ENCODE results near the gene GPR171. TPM values are rescaled to one million over a fixed set of nuclear protein-coding genes. Genes with fewer than 3 reads are reported as not detected.

Gene GPR171
- total RNA-seq, 2 experiments from 2014 or later = not detected

- no peak overlapping the region for H2AFZ ChIP-seq (ENCODE audit: low read length)
- H4K20me1 ChIP-seq (ENCODE audit: insufficient read depth, low read length) = no peaks in the 10 kb centered on the region
- H3K9me3 ChIP-seq (ENCODE audit: low read length) = no peaks in the 10 kb centered on the region
- H3K4me3 ChIP-seq (ENCODE audit: low read depth, low read length, poor library complexity, severe bottlenecking) = no peak overlapping the region
- POLR2A ChIA-PET = interaction anchor here (0.6 to 1.0 kb wide), 4 partner anchors 13 to 1314 kb away, joined by 3 to 6 read pairs (median 4); partner anchors contain the start of gene P2RY14
- no peaks in the 10 kb centered on the region for H3K79me2 ChIP-seq (ENCODE audit: insufficient read depth, low read depth, low read length)
- TF ChIP-seq CTCF (conservative IDR thresholded peaks at IDR 0.05; ENCODE audit: low read length) (peak; percentile 50; the same call in 1 of the 2 replicates), EZH2phosphoT487 (IDR thresholded peaks at IDR 0.05; ENCODE audit: borderline replicate concordance, low read depth, low read length) (no peak)
- DNase-seq (ENCODE audit: low spot score) = peak; percentile 7
- H3K36me3 ChIP-seq (ENCODE audit: insufficient read depth, low read length) = no peaks in the 10 kb centered on the region
- intact Hi-C loops (cut with micrococcal nuclease; ENCODE audit: unreplicated experiment) = no loop called here
- H3K4me1 ChIP-seq (ENCODE audit: insufficient read depth, low read length, poor library complexity, severe bottlenecking) = no peaks in the 10 kb centered on the region
- CTCF ChIA-PET (ENCODE audit: unreplicated experiment) = no interaction called here
- peak overlapping the region; percentile 24; the same call in 1 of the 2 replicates for H3K4me2 ChIP-seq (ENCODE audit: low read length)
- H3K27ac ChIP-seq (ENCODE audit: low read depth, low read length, poor library complexity, severe bottlenecking) = no peak overlapping the region
- BruUV-seq (replicated peaks) = no TSS peak
- H3K9me2 ChIP-seq (ENCODE audit: insufficient read depth, low read length) = no peaks in the 10 kb centered on the region
These were observed 7.8 kb upstream of the GPR171 start for GRCh38 chr3:151210676-151211381.

DNA sequence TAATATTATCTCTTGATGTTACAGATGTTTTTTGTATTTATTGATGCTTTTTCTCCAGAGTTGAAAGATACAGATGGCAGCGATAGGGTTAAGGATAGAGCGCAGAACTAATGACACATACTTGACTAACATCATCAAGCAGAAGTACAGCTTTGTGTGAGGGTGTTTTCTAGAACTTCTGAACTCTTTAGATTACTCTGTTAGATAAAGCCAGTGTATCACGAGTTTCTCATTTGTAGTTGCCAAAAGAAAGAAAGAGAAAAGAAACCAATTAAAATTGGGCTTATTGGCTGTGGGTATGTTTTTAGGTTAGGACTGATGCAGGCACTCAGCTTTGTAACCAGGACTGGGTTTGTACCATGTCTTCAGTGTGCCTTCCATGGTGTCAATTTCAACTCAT, 6.6 kb upstream of the GPR171 start:
- Histone ChIP-seq H3K27ac (ENCODE audit: low read depth, low read length, poor library complexity, severe bottlenecking) (no peak overlapping the region), H3K4me2 (ENCODE audit: low read length) (no peak overlapping the region), H4K20me1 (ENCODE audit: insufficient read depth, low read length) (no peaks in the 10 kb centered on the region), H3K36me3 (ENCODE audit: insufficient read depth, low read length) (no peaks in the 10 kb centered on the region), H2AFZ (ENCODE audit: low read length) (no peak overlapping the region), H3K9me2 (ENCODE audit: insufficient read depth, low read length) (no peaks in the 10 kb centered on the region), H3K79me2 (ENCODE audit: insufficient read depth, low read depth, low read length) (no peaks in the 10 kb centered on the region), H3K4me1 (ENCODE audit: insufficient read depth, low read length, poor library complexity, severe bottlenecking) (no peaks in the 10 kb centered on the region), H3K9me3 (ENCODE audit: low read length) (no peaks in the 10 kb centered on the region), H3K4me3 (ENCODE audit: low read depth, low read length, poor library complexity, severe bottlenecking) (no peak overlapping the region)
- DNase-seq (ENCODE audit: low spot score) = no peak
- TF ChIP-seq EZH2phosphoT487 (IDR thresholded peaks at IDR 0.05; ENCODE audit: borderline replicate concordance, low read depth, low read length) (no peak), CTCF (conservative IDR thresholded peaks at IDR 0.05; ENCODE audit: low read length) (no peak)
- CTCF ChIA-PET (ENCODE audit: unreplicated experiment) = no interaction called here
- intact Hi-C loops (cut with micrococcal nuclease; ENCODE audit: unreplicated experiment) = no loop called here
- POLR2A ChIA-PET = no interaction called here
- BruUV-seq (replicated peaks) = no TSS peak

- H3K27ac ChIP-seq (ENCODE audit: low read depth, low read length, poor library complexity, severe bottlenecking) = no peak overlapping the region
- no peak overlapping the region for H3K4me2 ChIP-seq (ENCODE audit: low read length)
- H3K9me3 ChIP-seq (ENCODE audit: low read length) = no peaks in the 10 kb centered on the region
- H2AFZ ChIP-seq (ENCODE audit: low read length) = no peak overlapping the region
- H3K4me1 ChIP-seq (ENCODE audit: insufficient read depth, low read length, poor library complexity, severe bottlenecking) = no peaks in the 10 kb centered on the region
- CTCF ChIA-PET (ENCODE audit: unreplicated experiment) = no interaction called here
- no peaks in the 10 kb centered on the region for H3K9me2 ChIP-seq (ENCODE audit: insufficient read depth, low read length)
- POLR2A ChIA-PET = interaction anchor here (0.6 to 0.7 kb wide), 2 partner anchors 157 to 502 kb away, joined by 5 to 6 read pairs; no protein-coding TSS in a partner anchor
- no TSS peak for BruUV-seq (replicated peaks)
- H3K36me3 ChIP-seq (ENCODE audit: insufficient read depth, low read length) = no peaks in the 10 kb centered on the region
- H3K79me2 ChIP-seq (ENCODE audit: insufficient read depth, low read depth, low read length) = no peaks in the 10 kb centered on the region
- no peak for TF ChIP-seq EZH2phosphoT487 (IDR thresholded peaks at IDR 0.05; ENCODE audit: borderline replicate concordance, low read depth, low read length)
- TF ChIP-seq CTCF (conservative IDR thresholded peaks at IDR 0.05; ENCODE audit: low read length) = no peak
- no peak overlapping the region for H3K4me3 ChIP-seq (ENCODE audit: low read depth, low read length, poor library complexity, severe bottlenecking)
- intact Hi-C loops (cut with micrococcal nuclease; ENCODE audit: unreplicated experiment) = no loop called here
- H4K20me1 ChIP-seq (ENCODE audit: insufficient read depth, low read length) = no peaks in the 10 kb centered on the region
- no peak for DNase-seq (ENCODE audit: low spot score)
These were observed 3.2 kb upstream of the GPR171 start for GRCh38 chr3:151206201-151206600.

Data from OCI-LY7 (cell line).